ENCODE results near the gene CFAP210.

DNA sequence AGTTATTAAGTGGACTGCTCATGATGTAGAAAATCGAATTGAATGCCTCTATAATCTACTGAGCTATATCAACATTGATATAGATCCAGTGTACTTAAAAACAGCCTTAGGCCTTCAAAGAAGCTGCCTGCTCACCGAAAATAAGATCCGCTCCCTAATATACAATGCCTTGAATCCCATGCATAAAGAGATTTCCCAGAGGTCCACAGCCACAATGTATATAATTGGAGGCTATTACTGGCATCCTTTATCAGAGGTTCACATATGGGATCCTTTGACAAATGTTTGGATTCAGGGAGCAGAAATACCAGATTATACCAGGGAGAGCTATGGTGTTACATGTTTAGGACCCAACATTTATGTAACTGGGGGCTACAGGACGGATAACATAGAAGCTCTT, 41.4 kb upstream of the CFAP210 start:
- TF ChIP-seq, protein P1, sequence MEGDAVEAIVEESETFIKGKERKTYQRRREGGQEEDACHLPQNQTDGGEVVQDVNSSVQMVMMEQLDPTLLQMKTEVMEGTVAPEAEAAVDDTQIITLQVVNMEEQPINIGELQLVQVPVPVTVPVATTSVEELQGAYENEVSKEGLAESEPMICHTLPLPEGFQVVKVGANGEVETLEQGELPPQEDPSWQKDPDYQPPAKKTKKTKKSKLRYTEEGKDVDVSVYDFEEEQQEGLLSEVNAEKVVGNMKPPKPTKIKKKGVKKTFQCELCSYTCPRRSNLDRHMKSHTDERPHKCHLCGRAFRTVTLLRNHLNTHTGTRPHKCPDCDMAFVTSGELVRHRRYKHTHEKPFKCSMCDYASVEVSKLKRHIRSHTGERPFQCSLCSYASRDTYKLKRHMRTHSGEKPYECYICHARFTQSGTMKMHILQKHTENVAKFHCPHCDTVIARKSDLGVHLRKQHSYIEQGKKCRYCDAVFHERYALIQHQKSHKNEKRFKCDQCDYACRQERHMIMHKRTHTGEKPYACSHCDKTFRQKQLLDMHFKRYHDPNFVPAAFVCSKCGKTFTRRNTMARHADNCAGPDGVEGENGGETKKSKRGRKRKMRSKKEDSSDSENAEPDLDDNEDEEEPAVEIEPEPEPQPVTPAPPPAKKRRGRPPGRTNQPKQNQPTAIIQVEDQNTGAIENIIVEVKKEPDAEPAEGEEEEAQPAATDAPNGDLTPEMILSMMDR (IDR thresholded peaks at IDR 0.05): no peak
- TF ChIP-seq POLR2A (IDR thresholded peaks at IDR 0.05) (no peak), EP300 (IDR thresholded peaks at IDR 0.05) (no peak)

Measured in upper lobe of left lung (tissue), 4 donors.